Parathyroid adenoma (tissue), 2 donors: ENCODE measurements around the gene SLC34A1.

Experiments used
- H2AFZ ChIP-seq: fragments of 300-600 bp; sonication (generic); one replicate; pipeline ENCODE4 v1.7.0; 2017; ENCODE audit warnings: antibody characterized with exemption, mild to moderate bottlenecking
- H3K27ac ChIP-seq: fragments of 300-600 bp; sonication (generic); one replicate; pipeline ENCODE4 v1.7.0; 2017
- H3K27me3 ChIP-seq: fragments of 300-600 bp; sonication (generic); one replicate; pipeline ENCODE4 v1.7.0; 2017; ENCODE audit warnings: low read length; ENCODE audit not compliant: control insufficient read depth, insufficient read depth
- H3K36me3 ChIP-seq: fragments of 300-600 bp; sonication (generic); one replicate; pipeline ENCODE4 v1.7.0; 2017; ENCODE audit warnings: low read length; ENCODE audit not compliant: control insufficient read depth, insufficient read depth
- H3K4me1 ChIP-seq: fragments of 300-600 bp; sonication (generic); one replicate; pipeline ENCODE4 v1.7.0; 2017; ENCODE audit warnings: control low read depth
- H3K4me2 ChIP-seq: fragments of 300-600 bp; sonication (generic); one replicate; pipeline ENCODE4 v1.7.0; 2017; ENCODE audit warnings: low read length
- H3K4me3 ChIP-seq: fragments of 300-600 bp; sonication (generic); one replicate; pipeline ENCODE4 v1.7.0; 2017; ENCODE audit warnings: low read depth, low read length
- H3K79me2 ChIP-seq: fragments of 300-600 bp; sonication (generic); one replicate; pipeline ENCODE4 v1.7.0; 2017; ENCODE audit warnings: control low read depth
- H3K9ac ChIP-seq: fragments of 300-600 bp; sonication (generic); one replicate; pipeline ENCODE4 v1.7.0; 2017; ENCODE audit warnings: mild to moderate bottlenecking
- H3K9me3 ChIP-seq: fragments of 300-600 bp; sonication (generic); one replicate; pipeline ENCODE4 v1.7.0; 2017; ENCODE audit warnings: low read length; ENCODE audit not compliant: control insufficient read depth
- CTCF ChIP-seq: fragments of 300-600 bp; sonication (generic); IDR thresholded peaks from one replicate; pipeline ENCODE4 v1.7.0; 2017; ENCODE audit warnings: antibody characterized with exemption, mild to moderate bottlenecking
- donor health status: primary hyperparathyroidism.

The SLC34A1 gene

GRCh38 chr5:177392765-177393164 lies 8.5 kb downstream of the SLC34A1 start:
- Histone ChIP-seq H3K79me2 (no peaks in the 10 kb centered on the region), H3K27ac (no peak overlapping the region), H3K4me2 (no peak overlapping the region), H3K4me3 (no peak overlapping the region), H2AFZ (no peak overlapping the region), H3K4me1 (no peaks in the 10 kb centered on the region), H3K36me3 (no peaks in the 10 kb centered on the region), H3K9me3 (no peaks in the 10 kb centered on the region), H3K27me3 (no peaks in the 10 kb centered on the region), H3K9ac (no peak overlapping the region)
- no peak for TF ChIP-seq CTCF

DNA sequence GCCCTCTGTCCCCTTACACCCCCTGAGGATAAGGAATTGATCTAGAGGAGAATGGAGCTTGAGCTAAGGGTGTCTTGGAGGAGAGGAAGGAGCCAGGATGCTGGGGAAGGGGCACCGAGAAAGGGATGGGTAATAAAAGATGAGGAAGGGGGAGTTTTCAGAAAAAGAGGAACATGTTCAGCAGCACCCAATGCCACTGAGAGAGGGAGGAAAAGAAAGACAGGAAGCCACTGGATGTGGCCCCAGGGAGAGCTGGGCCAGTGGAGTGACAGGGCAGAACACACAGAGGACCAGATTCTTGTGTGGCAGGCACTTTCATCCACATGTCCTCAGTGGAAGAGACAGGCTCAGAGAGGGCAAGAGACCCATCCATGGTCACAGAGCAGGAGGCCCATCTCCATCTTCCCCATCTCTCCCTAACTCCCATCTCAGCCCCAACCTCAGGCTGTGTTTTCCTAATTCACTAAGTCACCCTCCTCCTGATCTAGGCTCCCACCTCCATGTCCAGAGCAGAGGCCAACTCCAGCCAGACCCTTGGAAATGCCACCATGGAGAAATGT lies 9.1 kb downstream of the SLC34A1 start:
- H3K36me3 ChIP-seq, result no peaks in the 10 kb centered on the region
- no peak overlapping the region for H3K4me3 ChIP-seq
- no peaks in the 10 kb centered on the region for H3K4me1 ChIP-seq
- H3K27ac ChIP-seq, result no peak overlapping the region
- H3K4me2 ChIP-seq, result no peak overlapping the region
- no peaks in the 10 kb centered on the region for H3K9me3 ChIP-seq
- no peak for TF ChIP-seq CTCF
- H3K9ac ChIP-seq, result no peak overlapping the region
- no peaks in the 10 kb centered on the region for H3K79me2 ChIP-seq
- no peak overlapping the region for H2AFZ ChIP-seq
- H3K27me3 ChIP-seq, result no peaks in the 10 kb centered on the region

DNA sequence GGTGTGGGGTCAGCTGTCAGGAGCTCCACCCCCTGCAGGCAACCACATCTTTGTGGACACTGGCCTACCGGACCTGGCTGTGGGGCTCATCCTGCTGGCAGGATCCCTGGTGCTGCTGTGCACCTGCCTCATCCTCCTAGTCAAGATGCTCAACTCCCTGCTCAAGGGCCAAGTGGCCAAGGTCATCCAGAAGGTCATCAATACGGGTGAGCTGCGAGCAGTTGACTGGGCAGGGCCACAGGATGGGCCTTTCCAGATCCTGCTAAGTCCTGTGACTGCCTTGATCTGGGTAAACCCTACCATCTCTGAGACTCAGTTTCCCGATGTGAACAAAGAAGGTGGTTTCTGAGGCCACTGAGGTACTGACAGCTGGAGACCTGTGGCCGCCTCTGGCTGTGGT lies 9.8 kb downstream of the SLC34A1 start:
- TF ChIP-seq CTCF, result no peak
- no peaks in the 10 kb centered on the region for H3K36me3 ChIP-seq

DNA sequence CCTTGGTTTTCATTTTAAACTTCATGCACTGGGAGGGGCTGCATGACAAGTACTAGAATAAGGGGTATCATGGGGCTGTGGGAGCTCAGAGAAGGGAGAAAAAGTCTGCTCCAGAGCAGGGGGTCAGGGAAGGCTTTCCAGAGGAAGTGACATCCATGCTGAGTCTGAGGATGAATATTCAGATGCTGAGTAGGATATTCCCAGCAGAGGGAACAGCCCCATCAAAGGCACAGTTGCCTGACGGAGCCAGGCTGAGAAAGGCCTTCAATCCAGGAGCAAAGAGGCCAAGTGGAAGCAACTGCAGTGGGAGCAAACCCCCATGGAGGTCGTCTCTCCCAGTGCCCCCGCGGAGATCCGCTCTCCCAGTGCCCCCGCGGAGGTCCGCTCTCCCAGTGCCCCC lies 11.8 kb downstream of the SLC34A1 start:
- Histone ChIP-seq H3K36me3 (no peaks in the 10 kb centered on the region), H3K27ac (no peak overlapping the region), H3K4me2 (no peak overlapping the region), H3K79me2 (no peaks in the 10 kb centered on the region), H3K4me3 (no peak overlapping the region), H2AFZ (no peak overlapping the region), H3K9ac (no peak overlapping the region), H3K4me1 (no peaks in the 10 kb centered on the region), H3K9me3 (no peaks in the 10 kb centered on the region), H3K27me3 (no peaks in the 10 kb centered on the region)
- TF ChIP-seq CTCF, result no peak

More for the DNA sequence above, 9.8 kb downstream of the SLC34A1 start:
- no peak overlapping the region for H3K4me2 ChIP-seq
- H2AFZ ChIP-seq, result no peak overlapping the region
- no peak overlapping the region for H3K4me3 ChIP-seq
- H3K9me3 ChIP-seq, result no peaks in the 10 kb centered on the region
- no peaks in the 10 kb centered on the region for H3K4me1 ChIP-seq
- no peak overlapping the region for H3K9ac ChIP-seq
- H3K79me2 ChIP-seq, result no peaks in the 10 kb centered on the region
- H3K27me3 ChIP-seq, result no peaks in the 10 kb centered on the region
- no peak overlapping the region for H3K27ac ChIP-seq

DNA sequence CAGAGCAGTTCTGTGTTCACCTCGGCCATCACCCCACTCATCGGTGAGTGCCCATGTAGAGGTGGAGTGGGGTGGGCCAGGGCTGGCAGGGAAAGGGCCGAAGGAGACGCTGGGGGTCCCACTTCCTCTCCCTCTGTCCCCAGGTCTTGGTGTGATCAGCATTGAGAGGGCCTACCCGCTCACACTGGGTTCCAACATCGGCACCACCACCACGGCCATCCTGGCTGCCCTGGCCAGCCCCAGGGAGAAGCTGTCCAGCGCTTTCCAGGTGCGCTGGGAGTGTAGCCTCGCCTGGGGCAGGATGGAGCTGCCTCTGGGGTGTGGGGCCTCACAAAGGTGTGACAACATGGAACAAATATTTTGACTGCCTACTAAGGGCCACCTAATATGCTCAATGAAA lies 12.6 kb downstream of the SLC34A1 start:
- no peak for TF ChIP-seq CTCF
- Histone ChIP-seq H2AFZ (no peak overlapping the region), H3K79me2 (no peaks in the 10 kb centered on the region), H3K4me2 (no peak overlapping the region), H3K36me3 (no peaks in the 10 kb centered on the region), H3K27ac (no peak overlapping the region), H3K9ac (no peak overlapping the region), H3K4me3 (no peak overlapping the region), H3K27me3 (no peaks in the 10 kb centered on the region), H3K9me3 (no peaks in the 10 kb centered on the region), H3K4me1 (no peaks in the 10 kb centered on the region)
